A673 (cell line): ENCODE data around the gene HNRNPC.

Experiments used
- EZH2 ChIP-seq: fragments of 200-600 bp; sonication (generic); IDR thresholded peaks from 2 replicates; pipeline ENCODE4 v1.6.1; 2017; ENCODE audit warnings: borderline replicate concordance, low read depth, mild to moderate bottlenecking, mixed read lengths, antibody characterized with exemption, low read length; ENCODE audit not compliant: poor library complexity, severe bottlenecking
- TF ChIP-seq, protein P1 (sequence below): fragments of 300-800, 200-600 bp; sonication (generic); conservative IDR thresholded peaks from 2 replicates; pipeline ENCODE4 v1.5.1; 2017; ENCODE audit warnings: low read depth, mild to moderate bottlenecking, antibody characterized with exemption, low read length, moderate library complexity, mixed read lengths

- TF ChIP-seq, protein P1, sequence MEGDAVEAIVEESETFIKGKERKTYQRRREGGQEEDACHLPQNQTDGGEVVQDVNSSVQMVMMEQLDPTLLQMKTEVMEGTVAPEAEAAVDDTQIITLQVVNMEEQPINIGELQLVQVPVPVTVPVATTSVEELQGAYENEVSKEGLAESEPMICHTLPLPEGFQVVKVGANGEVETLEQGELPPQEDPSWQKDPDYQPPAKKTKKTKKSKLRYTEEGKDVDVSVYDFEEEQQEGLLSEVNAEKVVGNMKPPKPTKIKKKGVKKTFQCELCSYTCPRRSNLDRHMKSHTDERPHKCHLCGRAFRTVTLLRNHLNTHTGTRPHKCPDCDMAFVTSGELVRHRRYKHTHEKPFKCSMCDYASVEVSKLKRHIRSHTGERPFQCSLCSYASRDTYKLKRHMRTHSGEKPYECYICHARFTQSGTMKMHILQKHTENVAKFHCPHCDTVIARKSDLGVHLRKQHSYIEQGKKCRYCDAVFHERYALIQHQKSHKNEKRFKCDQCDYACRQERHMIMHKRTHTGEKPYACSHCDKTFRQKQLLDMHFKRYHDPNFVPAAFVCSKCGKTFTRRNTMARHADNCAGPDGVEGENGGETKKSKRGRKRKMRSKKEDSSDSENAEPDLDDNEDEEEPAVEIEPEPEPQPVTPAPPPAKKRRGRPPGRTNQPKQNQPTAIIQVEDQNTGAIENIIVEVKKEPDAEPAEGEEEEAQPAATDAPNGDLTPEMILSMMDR: no peak
- no peak for TF ChIP-seq EZH2
Measured at GRCh38 chr14:21317398-21317797, 48.2 kb upstream of the HNRNPC start.
